ENCODE data around the gene LARP4B.

GRCh38 chr10:807958-808353 is 123.5 kb downstream of the LARP4B start:
- TF ChIP-seq OSR2 (tag by site-specific recombination; IDR thresholded peaks at IDR 0.05) (no peak), CTCF (tag by site-specific recombination; IDR thresholded peaks at IDR 0.05) (no peak), YY1 (tag by site-specific recombination; IDR thresholded peaks at IDR 0.05) (no peak), ZNF76 (tag by site-specific recombination; IDR thresholded peaks at IDR 0.05; ENCODE audit: borderline replicate concordance, low read depth) (no peak), PBX3 (CRISPR knock-in tag; IDR thresholded peaks at IDR 0.05) (no peak), PRDM1 (tag by site-specific recombination; IDR thresholded peaks at IDR 0.05) (no peak), ZNF513 (tag by site-specific recombination; IDR thresholded peaks at IDR 0.05) (no peak), SETDB1 (IDR thresholded peaks at IDR 0.05; ENCODE audit: insufficient read length, low read length) (no peak), MZF1 (tag by site-specific recombination; IDR thresholded peaks at IDR 0.05; ENCODE audit: borderline replicate concordance) (no peak), TCF7L2 (IDR thresholded peaks at IDR 0.05; ENCODE audit: borderline replicate concordance, low read depth, low read length) (no peak), REST (tag by site-specific recombination; IDR thresholded peaks at IDR 0.05) (no peak), ZSCAN30 (tag by site-specific recombination; IDR thresholded peaks at IDR 0.05) (no peak), ZFP41 (tag by site-specific recombination; IDR thresholded peaks at IDR 0.05; ENCODE audit: borderline replicate concordance) (no peak)
